Measurements from ENCODE around the gene PDZD4. TPM values are rescaled to one million over a fixed set of nuclear protein-coding genes. Genes with fewer than 3 reads are reported as not detected.
A peak's percentile ranks its signal among the peaks of the same experiment; 100 is the strongest.

The PDZD4 gene
- total and polyA plus RNA-seq, 8 donors = 2.1 to 11.1 (median 5.2) TPM

DNA sequence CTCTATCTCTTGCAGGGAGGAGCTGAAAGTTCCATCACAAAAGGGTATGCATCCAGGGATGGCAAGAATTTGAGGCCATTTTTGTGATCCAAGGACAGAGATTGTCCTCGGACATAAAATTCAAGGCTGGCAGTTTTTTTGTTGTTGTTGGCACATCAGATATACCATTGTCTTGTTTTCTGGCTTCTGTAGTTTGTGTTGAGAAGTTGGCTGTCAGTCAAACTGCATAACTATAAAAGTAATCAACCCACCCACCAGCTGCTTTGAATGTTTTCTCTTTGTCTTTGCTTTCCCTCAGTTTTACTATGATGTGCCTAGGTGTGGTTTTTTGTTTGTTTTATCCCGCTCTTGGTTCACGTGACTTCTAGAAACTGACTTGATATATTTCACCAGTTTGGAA is 21.6 kb upstream of the PDZD4 start:
- WGBS, 5 donors = 55 to 70% (median 62%) methylated on average over 3 of the region's 3 CpGs
- Histone ChIP-seq H3K27ac (no peak overlapping the region), H3K4me3 (no peak overlapping the region), H3K9me3 (peaks cover 0 to 4% (median 0%) of the 10 kb centered on the region in 4 donors), H3K4me1 (no peaks in the 10 kb centered on the region), H3K27me3 (peaks cover 0 to 21% (median 6%) of the 10 kb centered on the region in 3 donors), H3K36me3 (no peaks in the 10 kb centered on the region)
- no peak for DNase-seq
- TF ChIP-seq CTCF (IDR thresholded peaks at IDR 0.05) (no peak), EP300 (IDR thresholded peaks at IDR 0.05) (no peak), POLR2AphosphoS5 (IDR thresholded peaks at IDR 0.05) (no peak), POLR2A (IDR thresholded peaks at IDR 0.05) (no peak)
- intact Hi-C loops (cut with DNase I; ENCODE audit: low total_unique reads) = no loop called here

GRCh38 chrX:153848325-153848724 is 18.0 kb upstream of the PDZD4 start:
- DNase-seq = peak in 1 of 2 donors; percentile 7
- H3K27ac ChIP-seq = no peak overlapping the region
- peaks cover 0 to under 1% (median 0%) of the 10 kb centered on the region in 4 donors for H3K9me3 ChIP-seq
- intact Hi-C loops (cut with DNase I; ENCODE audit: low total_unique reads) = no loop called here
- 52 to 64% (median 58%) methylated on average over 3 of the region's 3 CpGs for WGBS, 5 donors
- H3K36me3 ChIP-seq = no peaks in the 10 kb centered on the region
- no peaks in the 10 kb centered on the region for H3K4me1 ChIP-seq
- H3K4me3 ChIP-seq = no peak overlapping the region
- TF ChIP-seq POLR2A (IDR thresholded peaks at IDR 0.05) (no peak), CTCF (IDR thresholded peaks at IDR 0.05) (no peak), POLR2AphosphoS5 (IDR thresholded peaks at IDR 0.05) (no peak)
- H3K27me3 ChIP-seq = peaks cover 0 to 38% (median 10%) of the 10 kb centered on the region in 3 donors

- intact Hi-C loops (cut with DNase I; ENCODE audit: low total_unique reads) = no loop called here
- 10 to 37% (median 12%) methylated on average over 3 of the region's 3 CpGs for WGBS, 5 donors
- Histone ChIP-seq H3K4me3 (no peak overlapping the region), H3K27me3 (peaks cover 0 to 34% (median 10%) of the 10 kb centered on the region in 3 donors), H3K36me3 (no peaks in the 10 kb centered on the region), H3K4me1 (no peaks in the 10 kb centered on the region), H3K27ac (no peak overlapping the region), H3K9me3 (no peaks in the 10 kb centered on the region)
- DNase-seq = no peak
- TF ChIP-seq CTCF (IDR thresholded peaks at IDR 0.05) = no peak
These were observed 15.5 kb upstream of the PDZD4 start for GRCh38 chrX:153845842-153846241.

DNA sequence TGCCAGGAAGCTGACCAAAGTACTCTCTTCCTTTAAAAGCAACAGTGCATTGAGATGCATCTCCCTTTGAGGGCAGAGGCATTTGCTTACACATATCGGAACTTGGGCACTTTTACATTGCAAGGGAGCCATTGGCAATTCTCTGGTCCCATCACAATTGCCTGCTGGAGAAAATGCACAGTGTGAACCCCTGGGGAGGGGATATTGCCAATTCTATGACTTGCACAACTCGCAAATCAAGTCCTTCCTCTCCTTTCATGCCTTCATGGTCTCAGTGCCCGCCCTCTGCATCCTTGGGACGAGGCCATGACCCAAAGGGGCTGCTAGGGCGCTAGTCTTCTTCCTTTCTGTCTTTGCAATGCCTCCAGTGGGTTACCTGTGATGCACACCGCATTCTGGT is 14.9 kb upstream of the PDZD4 start:
- H3K36me3 ChIP-seq = no peaks in the 10 kb centered on the region
- intact Hi-C loops (cut with DNase I; ENCODE audit: low total_unique reads) = no loop called here
- DNase-seq = no peak
- H3K27ac ChIP-seq = no peak overlapping the region
- no peak overlapping the region for H3K4me3 ChIP-seq
- 29 to 42% (median 32%) methylated on average over 4 to 6 of the region's 6 CpGs for WGBS, 5 donors
- peaks cover 0 to 34% (median 12%) of the 10 kb centered on the region in 3 donors for H3K27me3 ChIP-seq
- no peak for TF ChIP-seq CTCF (IDR thresholded peaks at IDR 0.05)
- TF ChIP-seq POLR2A (IDR thresholded peaks at IDR 0.05) = no peak
- TF ChIP-seq POLR2AphosphoS5 (IDR thresholded peaks at IDR 0.05) = no peak
- TF ChIP-seq EP300 (IDR thresholded peaks at IDR 0.05) = no peak
- no peaks in the 10 kb centered on the region for H3K4me1 ChIP-seq
- no peaks in the 10 kb centered on the region for H3K9me3 ChIP-seq

Data from stomach (tissue), 9 donors.